ENCODE results near the gene RC3H2.
A peak's percentile ranks its signal among the peaks of the same experiment; 100 is the strongest.
"Not testable (repeated sequence)": the region's sequence is repeated elsewhere in the genome, so short reads cannot be mapped to it uniquely, and the experiment has no call there.

RC3H2 gene

DNA sequence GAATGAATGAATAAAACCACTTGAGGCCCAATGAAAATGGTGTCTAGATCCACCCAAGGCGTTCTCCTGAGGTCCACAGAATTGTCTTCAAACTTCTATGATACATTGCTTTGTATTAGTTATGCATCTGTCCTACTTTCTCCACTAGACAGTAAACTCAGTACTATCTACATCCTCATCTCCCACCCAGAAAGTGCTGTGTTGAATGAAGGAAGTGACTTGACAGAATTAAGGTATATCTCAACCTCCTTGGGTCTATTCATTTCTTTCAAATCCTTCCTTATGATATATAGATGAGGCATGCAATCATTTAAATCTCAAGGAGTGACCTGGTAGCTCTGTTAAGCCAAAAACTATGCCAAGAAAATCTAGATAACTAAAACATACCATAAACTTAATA, 61.0 kb downstream of the RC3H2 start:
- DNase-seq = no peak

DNA sequence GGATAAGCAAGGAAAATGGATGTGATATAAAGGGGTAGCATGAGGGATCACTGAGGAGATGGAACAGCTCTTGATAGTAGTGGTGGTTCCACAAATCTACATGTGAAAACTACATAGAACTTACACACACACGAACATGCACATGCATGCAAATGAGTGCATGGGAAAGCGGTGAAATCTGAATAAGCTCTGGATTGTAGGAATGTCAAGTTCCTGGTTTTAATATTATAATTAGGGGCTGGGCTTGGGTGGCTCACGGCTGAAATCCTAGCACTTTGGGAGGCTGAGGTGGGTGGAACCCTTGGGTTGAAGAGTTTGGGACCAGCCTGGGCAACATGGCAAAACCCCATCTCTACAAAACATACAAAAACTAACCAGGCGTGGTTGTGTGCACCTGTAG, 63.7 kb downstream of the RC3H2 start:
- DNase-seq = no peak

DNA sequence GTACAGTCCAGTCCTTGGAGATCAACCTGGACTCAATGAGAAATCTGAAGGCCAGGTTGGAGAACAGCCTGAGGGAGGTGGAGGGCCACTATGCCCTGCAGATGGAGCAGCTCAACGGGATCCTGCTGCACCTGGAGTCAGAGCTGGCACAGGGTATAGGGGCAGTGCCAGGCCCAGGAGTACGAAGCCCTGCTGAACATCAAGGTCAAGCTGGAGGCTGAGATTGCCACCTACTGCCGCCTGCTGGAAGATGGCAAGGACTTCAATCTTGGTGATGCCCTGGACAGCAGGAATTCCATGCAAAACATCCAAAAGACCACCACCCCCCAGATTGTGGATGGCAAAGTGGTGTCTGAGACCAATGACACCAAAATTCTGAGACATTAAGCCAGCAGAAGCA, 66.7 kb downstream of the RC3H2 start:
- not testable (repeated sequence) for DNase-seq

- DNase-seq = no peak
Measured at GRCh38 chr9:122837266-122837850, 67.8 kb downstream of the RC3H2 start.

- no peak for DNase-seq
Measured at GRCh38 chr9:122835313-122835731, 69.8 kb downstream of the RC3H2 start.

GRCh38 chr9:122832194-122832593, 73.0 kb downstream of the RC3H2 start:
- no peak for DNase-seq

- DNase-seq = not testable (repeated sequence)
Measured at GRCh38 chr9:122828965-122829284, 76.2 kb downstream of the RC3H2 start.

GRCh38 chr9:122827761-122828093, 77.4 kb downstream of the RC3H2 start:
- no peak for DNase-seq

DNA sequence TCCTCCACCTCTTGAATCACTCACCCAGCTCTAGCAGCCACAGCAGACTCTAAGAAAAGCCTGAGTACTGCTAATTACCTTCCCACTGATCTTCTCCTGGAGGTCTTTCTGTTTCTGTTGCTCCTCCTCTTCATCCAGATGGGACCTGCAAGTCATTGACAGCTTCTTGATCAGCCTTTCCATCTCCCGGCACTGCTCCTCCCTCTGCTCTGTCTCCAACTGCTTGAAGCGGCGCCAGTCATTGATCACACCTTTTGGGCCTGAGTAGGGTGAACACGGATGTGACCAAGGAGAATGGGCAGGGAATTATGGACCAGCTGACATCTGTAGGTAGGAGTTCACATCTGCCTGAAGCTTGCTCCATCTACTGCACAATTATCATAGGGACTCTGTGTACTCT, 82.2 kb downstream of the RC3H2 start:
- DNase-seq = no peak

- DNase-seq = no peak
Measured at GRCh38 chr9:122822056-122822455, 83.1 kb downstream of the RC3H2 start.

DNA sequence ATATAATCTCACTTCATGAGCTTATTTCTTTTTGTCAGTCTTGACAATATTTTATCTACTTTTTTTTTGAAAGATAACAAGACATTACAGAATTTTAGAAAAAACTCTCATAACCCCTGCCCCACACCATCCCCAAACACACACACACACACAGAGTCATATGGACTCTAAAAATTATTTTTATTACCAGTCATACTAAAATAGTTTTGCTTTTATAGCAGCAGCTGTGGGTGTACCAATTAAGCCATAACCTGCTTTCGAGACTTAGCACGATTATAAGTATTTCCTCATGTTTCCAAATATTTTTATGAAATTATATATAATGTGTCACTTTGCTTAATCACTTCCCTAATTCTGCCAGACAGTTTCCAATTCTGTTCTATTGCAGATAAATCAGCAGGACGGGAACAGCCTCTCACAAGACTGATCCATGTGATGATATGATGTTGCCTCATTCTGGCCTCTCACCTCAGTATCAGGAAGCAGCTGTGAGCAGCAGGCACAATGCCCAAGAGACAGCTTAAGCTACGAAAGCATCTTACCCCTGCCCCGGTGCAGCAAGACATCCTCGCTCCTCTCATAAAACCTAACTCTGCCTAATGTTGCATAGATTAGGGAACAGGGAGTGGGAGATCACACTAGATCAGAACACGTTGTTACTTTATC, 83.7 kb downstream of the RC3H2 start:
- DNase-seq = no peak

GRCh38 chr9:122820490-122820845, 84.7 kb downstream of the RC3H2 start:
- no peak for DNase-seq

GRCh38 chr9:122819791-122820489, 85.2 kb downstream of the RC3H2 start:
- DNase-seq = no peak

DNA sequence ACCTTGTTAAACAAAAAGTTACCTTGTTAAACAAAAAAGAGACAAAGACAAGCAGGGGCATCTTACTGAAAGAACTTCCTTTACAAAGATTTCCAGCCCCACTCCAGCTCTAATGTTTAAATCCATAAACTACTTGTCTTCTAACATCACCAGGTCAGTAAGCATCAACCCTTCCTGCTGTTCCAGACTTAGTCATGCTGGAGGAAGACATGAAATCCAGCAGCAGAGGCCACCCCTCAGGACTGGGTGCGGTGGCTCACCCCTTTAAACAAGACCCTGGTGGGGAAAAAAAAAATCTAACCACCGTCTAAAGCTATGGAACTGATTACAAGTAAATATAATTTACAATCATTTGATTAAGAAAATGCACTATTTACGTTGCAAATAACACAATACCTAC, 85.8 kb downstream of the RC3H2 start:
- DNase-seq = no peak

DNA sequence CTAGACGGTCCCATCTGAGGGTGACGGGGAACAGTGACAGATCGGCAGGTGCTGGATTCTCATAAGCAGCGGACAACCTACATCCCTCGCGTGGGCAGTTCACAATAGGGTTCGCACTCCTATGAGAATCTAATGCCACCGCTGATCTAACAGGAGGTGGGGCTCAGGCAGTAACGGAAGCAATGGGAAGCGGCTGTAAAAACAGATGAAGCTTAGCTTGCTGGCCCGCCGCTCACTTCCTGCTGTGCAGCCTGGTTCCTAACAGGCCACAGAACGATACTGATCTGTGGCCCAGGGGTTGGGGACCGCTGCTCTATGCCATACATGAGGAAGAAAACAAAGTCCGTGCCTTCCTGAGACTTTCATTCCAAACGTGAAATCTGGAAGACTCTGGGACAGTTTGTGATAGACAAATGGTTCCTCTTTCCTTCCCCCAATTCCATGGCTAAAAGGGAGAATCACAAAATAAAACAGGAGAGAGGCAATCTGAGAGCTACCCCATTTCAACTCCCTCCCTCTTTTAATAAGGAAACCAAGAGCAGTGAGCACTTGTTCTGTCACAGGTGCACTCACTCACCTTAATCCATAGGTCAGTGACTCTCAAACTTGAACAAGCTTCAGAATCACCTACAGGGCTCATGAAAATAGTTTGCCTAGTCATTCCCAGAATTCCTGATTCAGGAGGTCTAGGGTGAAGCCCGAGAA, 88.8 kb downstream of the RC3H2 start:
- DNase-seq = peak; percentile 19

- no peak for DNase-seq
Measured at GRCh38 chr9:122815544-122815943, 89.6 kb downstream of the RC3H2 start.

GRCh38 chr9:122814545-122814944, 90.6 kb downstream of the RC3H2 start:
- no peak for DNase-seq

DNA sequence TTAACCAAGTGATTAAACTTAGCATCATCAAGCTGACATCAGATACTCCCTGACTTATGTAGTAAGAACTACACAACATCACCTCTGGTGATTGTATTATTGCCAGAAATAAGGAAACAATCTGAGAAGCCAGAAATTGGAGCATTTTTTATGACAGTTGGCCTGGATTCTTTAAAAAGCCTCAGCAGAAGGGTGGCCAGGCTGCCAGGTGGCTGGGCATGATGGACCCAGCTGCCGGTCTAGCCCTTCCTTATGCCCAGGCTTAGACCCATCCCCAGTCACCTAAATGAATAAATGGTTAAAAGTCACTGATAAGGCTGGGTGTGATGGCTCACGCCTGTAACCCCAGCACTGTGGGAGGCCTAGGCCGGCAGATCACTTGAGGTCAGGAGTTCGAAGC, 92.4 kb downstream of the RC3H2 start:
- no peak for DNase-seq

DNA sequence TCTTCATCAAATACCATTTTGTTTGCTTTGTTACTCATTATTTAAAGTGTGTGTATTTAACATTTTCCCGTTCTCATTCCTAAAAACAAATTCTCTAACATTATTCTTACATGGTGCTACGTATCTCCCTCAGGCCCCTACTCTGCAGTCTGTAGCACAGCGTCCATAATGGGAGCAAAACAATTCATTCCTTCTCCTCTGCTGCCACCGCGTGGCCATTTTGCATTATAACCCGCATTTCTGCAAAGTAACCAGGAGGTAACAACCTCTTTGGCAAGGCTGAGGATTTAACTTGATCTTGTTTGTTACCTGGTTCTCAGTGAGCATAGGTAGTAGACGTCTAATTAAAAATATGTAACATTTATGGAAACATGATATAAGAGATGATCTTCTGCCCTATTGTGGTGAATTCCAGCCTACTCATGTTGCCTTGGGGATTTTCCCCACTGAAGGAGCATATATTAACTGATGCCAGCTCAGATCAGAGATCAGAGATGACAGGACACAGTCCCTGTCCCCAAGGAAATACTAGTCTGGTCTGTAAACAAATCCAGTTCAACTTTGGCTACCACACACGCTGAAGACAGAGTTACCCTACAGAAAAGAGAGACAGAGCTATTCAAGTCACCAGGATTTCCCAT, 94.7 kb downstream of the RC3H2 start:
- DNase-seq = peak; percentile 58

DNA sequence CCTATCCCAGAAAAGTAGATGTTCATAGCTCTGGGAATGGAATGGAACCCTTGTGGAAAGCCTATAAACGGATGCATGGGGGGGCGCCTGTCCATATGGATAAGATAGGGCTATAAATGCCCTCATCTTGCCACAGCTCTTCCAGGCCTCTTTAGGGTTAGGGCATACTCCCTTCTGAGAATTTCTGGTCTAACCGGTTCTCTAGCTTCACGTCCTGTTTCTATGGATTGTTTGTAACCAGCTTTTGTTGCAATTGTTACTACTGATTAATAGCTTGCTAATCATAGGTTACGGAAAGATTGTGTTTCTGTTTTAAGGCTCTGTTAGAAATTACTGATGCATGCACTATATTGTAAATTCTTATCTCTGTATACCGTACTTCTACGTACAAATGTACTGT, 95.9 kb downstream of the RC3H2 start:
- not testable (repeated sequence) for DNase-seq

DNA sequence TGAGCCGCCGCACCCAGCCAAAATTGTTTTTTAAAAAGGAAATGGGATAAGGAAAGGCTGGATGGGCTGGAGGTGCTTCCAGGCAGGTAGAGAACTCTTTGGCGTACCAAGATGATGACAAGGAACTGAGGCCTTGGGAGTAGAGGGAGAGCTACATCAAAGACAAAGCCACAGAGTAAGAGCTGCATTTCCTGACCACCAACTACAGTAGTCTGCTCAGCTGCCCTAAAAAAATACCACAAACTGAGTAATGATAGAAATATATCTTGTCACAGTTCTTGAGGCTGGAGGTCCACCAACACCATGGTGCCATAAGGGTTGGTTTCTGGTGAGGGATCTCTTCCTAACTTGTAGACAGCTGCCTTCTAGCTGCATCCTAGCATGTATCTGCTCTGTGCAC, 97.0 kb downstream of the RC3H2 start:
- DNase-seq = no peak

GRCh38 chr9:122807271-122807900, 97.8 kb downstream of the RC3H2 start:
- peak; percentile 67 for DNase-seq

DNA sequence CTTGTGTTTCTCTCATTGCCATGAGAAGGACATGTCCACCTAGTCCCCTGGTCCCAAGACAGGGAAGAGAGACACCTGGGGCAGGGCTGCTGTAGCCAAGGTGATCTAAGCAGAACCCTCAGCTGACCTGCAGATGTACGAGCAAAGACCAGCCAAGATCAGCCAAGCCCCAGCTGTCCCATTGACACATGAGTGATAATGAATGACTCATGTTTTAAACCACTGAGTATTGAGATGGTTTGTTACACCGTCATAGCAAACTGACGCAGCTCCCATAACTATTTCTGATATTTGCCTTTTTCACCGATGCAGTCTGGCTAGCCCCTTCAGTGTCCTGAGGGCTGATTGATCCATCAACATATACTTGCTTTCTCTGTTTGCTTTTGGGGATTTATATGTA, 98.5 kb downstream of the RC3H2 start:
- peak; percentile 2 for DNase-seq
